H1 (cell line): Measurements from ENCODE around the gene GPC4. TPM values are rescaled to one million over a fixed set of nuclear protein-coding genes. Genes with fewer than 3 reads are reported as not detected.
A peak's percentile ranks its signal among the peaks of the same experiment; 100 is the strongest.

ENCODE experiments used
- CTCF ChIA-PET: fragments of 300-600 bp; sonication (Branson Sonifier 250); formaldehyde crosslinking; loops from one replicate; lab custom pipeline; 2021; ENCODE audit not compliant: partially characterized antibody; lab: Charles Lee
- POLR2A ChIA-PET: fragments of 300-600 bp; sonication (Branson Sonifier 250); formaldehyde crosslinking; loops from one replicate; lab custom pipeline; 2021; ENCODE audit warnings: inconsistent platforms; ENCODE audit not compliant: partially characterized antibody; lab: Charles Lee
- DNase-seq, 2 experiments: peaks; one replicate each; pipeline versions ENCODE4 v3.0.0 to v3.0.0-alpha.2; 2010 to 2022; ENCODE audit warnings: low spot score in 2 of 2, low read depth in 1 of 2, mixed read lengths in 1 of 2
- FAIRE-seq: peaks from 2 replicates; lab custom pipeline; 2011; peaks lifted over from hg19 to GRCh38; lab: Jason Lieb, UNC
- H2AFZ ChIP-seq: 2 replicates; pipeline ENCODE4 v1.8.1; 2012; ENCODE audit warnings: low read length, inconsistent platforms
- H2AK5ac ChIP-seq: 2 replicates; pipeline ENCODE4 v1.6.1; 2013; ENCODE audit warnings: low read depth, low read length
- H2BK120ac ChIP-seq: replicated peaks from 2 replicates; pipeline ENCODE3; 2013; ENCODE audit warnings: low read depth, low read length, inconsistent platforms
- H2BK12ac ChIP-seq: 2 replicates; pipeline ENCODE4 v1.6.1; 2013; ENCODE audit warnings: low read depth, low read length
- H2BK15ac ChIP-seq: 2 replicates; pipeline ENCODE4 v1.6.1; 2013; ENCODE audit warnings: low read length
- H2BK20ac ChIP-seq: 2 replicates; pipeline ENCODE4 v1.6.1; 2013; ENCODE audit warnings: low read length
- H2BK5ac ChIP-seq: 2 replicates; pipeline ENCODE4 v1.6.1; 2013; ENCODE audit warnings: low read depth, low read length
- H3K14ac ChIP-seq: 2 replicates; pipeline ENCODE4 v1.6.1; 2013; ENCODE audit warnings: inconsistent platforms; ENCODE audit not compliant: insufficient read length
- H3K18ac ChIP-seq: 2 replicates; pipeline ENCODE4 v1.6.1; 2013; ENCODE audit warnings: low read length; ENCODE audit errors: extremely low read depth
- H3K23ac ChIP-seq: 2 replicates; pipeline ENCODE4 v1.6.1; 2013; ENCODE audit warnings: inconsistent platforms; ENCODE audit not compliant: insufficient read length
- H3K23me2 ChIP-seq: 2 replicates; pipeline ENCODE4 v1.6.1; 2013; ENCODE audit warnings: low read depth, low read length
- H3K27ac ChIP-seq: 2 replicates; pipeline ENCODE4 v1.6.1; 2011; ENCODE audit warnings: low read depth, low read length, inconsistent platforms
- H3K27me3 ChIP-seq, 4 experiments: replicated peaks in 1 of 4; 1 replicate in 1 of 4; 2 replicates in 3 of 4; pipeline versions ENCODE4 v1.6.1 to v1.8.1; 2011 to 2013; ENCODE audit warnings: low read length in 3 of 4, mild to moderate bottlenecking in 3 of 4, inconsistent platforms in 2 of 4, mixed read lengths in 2 of 4, moderate library complexity in 1 of 4; ENCODE audit not compliant: control insufficient read depth in 3 of 4, insufficient read depth in 3 of 4; ENCODE audit errors: extremely low read depth in 1 of 4
- H3K36me3 ChIP-seq, 4 experiments: 2 replicates each; pipeline versions ENCODE4 v1.6.1 to v1.8.1; 2011 to 2013; ENCODE audit warnings: mild to moderate bottlenecking in 4 of 4, low read length in 3 of 4, moderate library complexity in 2 of 4, control low read depth in 1 of 4, inconsistent platforms in 1 of 4; ENCODE audit not compliant: insufficient read depth in 4 of 4, control insufficient read depth in 2 of 4
- H3K4ac ChIP-seq: replicated peaks from 2 replicates; pipeline ENCODE3; 2013; ENCODE audit warnings: low read length, low read depth, mixed read lengths, inconsistent platforms; ENCODE audit not compliant: insufficient read length
- H3K4me1 ChIP-seq, 4 experiments: replicated peaks in 1 of 4; 1 replicate in 1 of 4; 2 replicates in 3 of 4; pipeline versions ENCODE4 v1.6.1 to v1.8.1; 2011 to 2013; ENCODE audit warnings: low read length in 3 of 4, inconsistent platforms in 2 of 4, mixed read lengths in 1 of 4; ENCODE audit not compliant: insufficient read depth in 4 of 4, control insufficient read depth in 3 of 4
- H3K4me2 ChIP-seq, 2 experiments: 2 replicates each; pipeline versions ENCODE4 v1.6.1 to v1.8.1; 2011 to 2013; ENCODE audit warnings: low read depth in 2 of 2, low read length in 2 of 2, control low read depth in 1 of 2, inconsistent platforms in 1 of 2, mild to moderate bottlenecking in 1 of 2; ENCODE audit not compliant: insufficient read depth in 1 of 2
- H3K4me3 ChIP-seq, 4 experiments: fragments of 200-600, 300-600 bp in 1 of 4; sonication (generic), shearing (Covaris generic), sonication (Bioruptor Twin) in 1 of 4; 2 replicates each; pipeline versions ENCODE4 v1.5.1 to v1.8.1; 2011 to 2016; ENCODE audit warnings: low read length in 4 of 4, low read depth in 3 of 4, control low read depth in 2 of 4, inconsistent platforms in 2 of 4, mild to moderate bottlenecking in 2 of 4, mixed read lengths in 1 of 4, moderate library complexity in 1 of 4; ENCODE audit not compliant: insufficient read depth in 2 of 4; ENCODE audit errors: extremely low read depth in 1 of 4
- H3K56ac ChIP-seq: replicated peaks from 2 replicates; pipeline ENCODE3; 2013; ENCODE audit warnings: low read depth, mild to moderate bottlenecking, mixed read lengths, low read length, inconsistent platforms; ENCODE audit not compliant: insufficient read length
- H3K79me1 ChIP-seq: 2 replicates; pipeline ENCODE4 v1.6.1; 2013; ENCODE audit warnings: low read depth, low read length, control low read depth
- H3K79me2 ChIP-seq, 2 experiments: 2 replicates each; pipeline versions ENCODE4 v1.6.1 to v1.8.1; 2012 to 2013; ENCODE audit warnings: low read length in 2 of 2, mild to moderate bottlenecking in 2 of 2, inconsistent platforms in 1 of 2; ENCODE audit not compliant: insufficient read depth in 2 of 2, control insufficient read depth in 1 of 2
- H3K9ac ChIP-seq, 4 experiments: replicated peaks in 1 of 4; 1 replicate in 1 of 4; 2 replicates in 3 of 4; pipeline versions ENCODE4 v1.6.1 to v1.8.1; 2011 to 2013; ENCODE audit warnings: low read depth in 3 of 4, low read length in 3 of 4, control low read depth in 2 of 4, mild to moderate bottlenecking in 2 of 4, moderate library complexity in 2 of 4, inconsistent platforms in 1 of 4; ENCODE audit errors: extremely low read depth in 1 of 4
- H3K9me3 ChIP-seq, 2 experiments: 2 replicates each; pipeline versions ENCODE4 v1.6.1 to v1.8.1; 2012 to 2013; ENCODE audit warnings: mild to moderate bottlenecking in 2 of 2, moderate library complexity in 2 of 2, control low read depth in 1 of 2, inconsistent platforms in 1 of 2, low read depth in 1 of 2, low read length in 1 of 2, mixed read lengths in 1 of 2; ENCODE audit not compliant: insufficient read depth in 2 of 2
- H4K20me1 ChIP-seq, 2 experiments: replicated peaks in 1 of 2; 2 replicates each; pipeline versions ENCODE3 to v1.8.1; 2011 to 2013; ENCODE audit warnings: inconsistent platforms in 2 of 2, low read length in 2 of 2, mild to moderate bottlenecking in 1 of 2; ENCODE audit not compliant: insufficient read depth in 2 of 2, control insufficient read depth in 1 of 2
- H4K5ac ChIP-seq: 2 replicates; pipeline ENCODE4 v1.6.1; 2013; ENCODE audit warnings: low read length, low read depth, mixed read lengths, inconsistent platforms; ENCODE audit not compliant: insufficient read length
- H4K8ac ChIP-seq: 2 replicates; pipeline ENCODE4 v1.8.0; 2013; ENCODE audit warnings: mild to moderate bottlenecking, moderate library complexity, low read length, inconsistent platforms; ENCODE audit not compliant: insufficient read depth; ENCODE audit errors: extremely low read depth
- H4K91ac ChIP-seq: replicated peaks from 2 replicates; pipeline ENCODE3; 2013; ENCODE audit warnings: low read length, mixed read lengths, inconsistent platforms; ENCODE audit not compliant: insufficient read length
- JUND ChIP-seq: IDR thresholded peaks from 2 replicates; pipeline ENCODE4 v1.6.1; 2011; ENCODE audit warnings: mild to moderate bottlenecking, improper control_type of control experiment, low read length
- PHF8 ChIP-seq: fragments of 200-600 bp; sonication (generic); conservative IDR thresholded peaks from 2 replicates; pipeline ENCODE4 v1.7.1; 2012; ENCODE audit warnings: low read depth, mild to moderate bottlenecking, inconsistent platforms, low read length, moderate library complexity
- WGBS, 2 experiments: shearing (Covaris generic) in 1 of 2; methylation state at CpG; one replicate each; pipeline versions ENCODE4 v1.1.6 to v1.1.7; 2013 to 2015; ENCODE audit warnings: low lambda C conversion rate in 2 of 2, mixed read lengths in 2 of 2, inconsistent platforms in 1 of 2, low coverage in 1 of 2, missing lambda C conversion rate in 1 of 2; ENCODE audit not compliant: insufficient replicate concordance in 2 of 2, insufficient coverage in 1 of 2, insufficient read length in 1 of 2; ENCODE audit errors: extremely low coverage in 1 of 2, missing lambda C conversion rate in 1 of 2; 5-methylcytosine and 5-hydroxymethylcytosine counted together
- polyA plus RNA-seq, 7 experiments: library from polyadenylated mRNA; depleted of rRNA in 3 of 7; stranded (reverse) in 5 of 7; unstranded in 2 of 7; fragments of >200 nt in 5 of 7; fragments of 200-250 nt in 2 of 7; gene quantifications; 1 replicate in 5 of 7; 2 replicates in 1 of 7; 4 replicates in 1 of 7; pipeline versions ENCODE4 v1.2.1 to v1.2.3, GENCODE V29; 2011 to 2013; ENCODE audit warnings: missing spikeins in 2 of 7, mixed read lengths in 2 of 7
- total RNA-seq: library from RNA; stranded (reverse); fragmentation: NEBNext Ultra II Directional; extraction: Animal tissue kit (Norgen Biotek cat#: 25700); gene quantifications from 2 replicates; pipeline ENCODE4 v1.2.1, GENCODE V29; 2021
- TF ChIP-seq, protein P1 (sequence below): IDR thresholded peaks from 2 replicates; pipeline ENCODE4 v1.6.1; 2012; ENCODE audit warnings: inconsistent platforms
- TF ChIP-seq, protein P2 (sequence below): IDR thresholded peaks from 2 replicates; pipeline ENCODE4 v1.6.1; 2011; ENCODE audit warnings: low read length, improper control_type of control experiment

The GPC4 gene
- total and polyA plus RNA-seq, 2 of the 8 experiments (the other 6 are each of a cell fraction or from before 2014, with no cell fraction given) = 46.8 to 230 TPM

DNA sequence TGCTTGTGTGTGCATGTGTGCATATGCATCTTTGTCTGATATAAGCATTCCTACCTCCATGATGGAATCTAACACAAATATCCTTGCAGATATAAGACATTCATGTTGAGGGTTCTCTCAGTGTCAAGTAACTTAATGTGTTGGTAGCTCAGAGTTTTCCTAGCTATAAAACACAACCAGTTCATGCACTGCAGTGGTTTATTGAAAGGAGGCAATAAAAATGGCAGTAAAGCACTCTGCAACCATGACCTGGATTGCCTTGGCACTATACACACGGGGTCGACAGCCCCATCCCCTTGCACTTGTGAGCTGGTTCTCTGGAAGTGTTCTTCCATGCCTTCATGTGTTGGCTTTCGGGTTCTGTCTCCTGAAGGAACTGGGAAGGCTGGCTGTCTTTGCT lies 38.9 kb downstream of the GPC4 start:
- CTCF ChIA-PET = interaction anchor here (0.6 to 1.0 kb wide), 3 partner anchors 14 to 294 kb away, joined by 3 to 4 read pairs (median 3); no protein-coding TSS in a partner anchor

More for the DNA sequence above, 38.9 kb downstream of the GPC4 start:
- Histone ChIP-seq H3K23me2 (no peaks in the 10 kb centered on the region), H3K9ac (no peak overlapping the region), H2BK12ac (no peak overlapping the region), H3K9me3 (no peaks in the 10 kb centered on the region), H2BK5ac (no peak overlapping the region), H4K91ac (no peak overlapping the region), H3K4me1 (peaks cover 4 to 13% (median 7%) of the 10 kb centered on the region in 4 experiments), H3K14ac (no peak overlapping the region), H2BK120ac (no peak overlapping the region), H4K20me1 (peaks cover 11 to 12% of the 10 kb centered on the region in 2 experiments), H3K4ac (no peak overlapping the region), H3K36me3 (peaks cover 0 to 7% (median 3%) of the 10 kb centered on the region in 4 experiments; a peak in 6 of 8 replicates), H2BK15ac (no peak overlapping the region), H2AFZ (no peak overlapping the region), H4K8ac (no peak overlapping the region), H3K18ac (no peak overlapping the region), H3K23ac (no peak overlapping the region), H3K56ac (no peak overlapping the region), H3K79me2 (peaks cover 7 to 98% of the 10 kb centered on the region in 2 experiments; a peak in 3 of 4 replicates), H3K27me3 (no peaks in the 10 kb centered on the region), H3K79me1 (no peaks in the 10 kb centered on the region), H2AK5ac (no peak overlapping the region), H3K4me3 (no peak overlapping the region), H4K5ac (no peak overlapping the region), H3K4me2 (peak overlapping the region; percentile 8 to 34; a peak in 1 of 4 replicates)
- FAIRE-seq (no peak), DNase-seq (no peak)
- WGBS, 2 experiments = 90% methylated on average over 3 of the region's 3 CpGs; no CpG with 5 or more reads in 1 of the 2 experiments
- POLR2A ChIA-PET = interaction anchor here (0.6 kb wide), 1 partner anchor 37 kb away, joined by 3 read pairs; no protein-coding TSS in a partner anchor
- TF ChIP-seq, protein P1, sequence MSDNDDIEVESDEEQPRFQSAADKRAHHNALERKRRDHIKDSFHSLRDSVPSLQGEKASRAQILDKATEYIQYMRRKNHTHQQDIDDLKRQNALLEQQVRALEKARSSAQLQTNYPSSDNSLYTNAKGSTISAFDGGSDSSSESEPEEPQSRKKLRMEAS = no peak
- TF ChIP-seq JUND = no peak
- TF ChIP-seq, protein P2, sequence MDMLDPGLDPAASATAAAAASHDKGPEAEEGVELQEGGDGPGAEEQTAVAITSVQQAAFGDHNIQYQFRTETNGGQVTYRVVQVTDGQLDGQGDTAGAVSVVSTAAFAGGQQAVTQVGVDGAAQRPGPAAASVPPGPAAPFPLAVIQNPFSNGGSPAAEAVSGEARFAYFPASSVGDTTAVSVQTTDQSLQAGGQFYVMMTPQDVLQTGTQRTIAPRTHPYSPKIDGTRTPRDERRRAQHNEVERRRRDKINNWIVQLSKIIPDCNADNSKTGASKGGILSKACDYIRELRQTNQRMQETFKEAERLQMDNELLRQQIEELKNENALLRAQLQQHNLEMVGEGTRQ = no peak
- no peak for TF ChIP-seq PHF8
- TF ChIP-seq, all 59 proteins: peak for 0
- no peak overlapping the region for H2BK20ac ChIP-seq
- H3K27ac ChIP-seq = no peak overlapping the region
